Activated CD4-positive, alpha-beta T cell treated with anti-CD3 and anti-CD28 coated beads, Interleukin-2, amount 50 U/mL, for 16 hours (primary cell): ENCODE data around the gene TSTD1.
A peak's percentile ranks its signal among the peaks of the same experiment; 100 is the strongest.
"Not testable (repeated sequence)": the region's sequence is repeated elsewhere in the genome, so short reads cannot be mapped to it uniquely, and the experiment has no call there.

Experiments
- DNase-seq: peaks from one replicate; pipeline ENCODE4 v3.0.0-alpha.2; 2020

The TSTD1 gene

DNA sequence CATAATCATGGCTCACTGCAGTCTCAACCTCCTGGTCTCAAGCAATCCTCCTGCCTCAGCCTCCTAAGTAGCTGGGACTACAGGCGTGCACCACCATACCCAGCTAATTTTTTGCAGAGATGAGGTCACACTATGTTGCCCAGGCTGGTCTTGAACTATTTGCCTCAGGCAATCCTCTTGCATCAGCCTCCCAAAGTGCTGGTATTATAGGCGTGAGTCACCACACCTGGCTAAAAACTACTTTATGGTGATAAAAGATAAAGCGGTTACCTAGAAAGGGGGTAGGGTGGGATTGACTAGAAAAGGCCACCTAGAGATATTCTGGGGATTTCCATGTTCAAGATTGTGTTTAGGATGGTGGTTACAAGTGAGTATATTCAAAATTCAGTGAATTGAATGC lies 5.0 kb downstream of the TSTD1 start:
- DNase-seq, result peak; percentile 18

- no peak for DNase-seq
Measured at GRCh38 chr1:161032409-161032808, 6.4 kb downstream of the TSTD1 start.

DNA sequence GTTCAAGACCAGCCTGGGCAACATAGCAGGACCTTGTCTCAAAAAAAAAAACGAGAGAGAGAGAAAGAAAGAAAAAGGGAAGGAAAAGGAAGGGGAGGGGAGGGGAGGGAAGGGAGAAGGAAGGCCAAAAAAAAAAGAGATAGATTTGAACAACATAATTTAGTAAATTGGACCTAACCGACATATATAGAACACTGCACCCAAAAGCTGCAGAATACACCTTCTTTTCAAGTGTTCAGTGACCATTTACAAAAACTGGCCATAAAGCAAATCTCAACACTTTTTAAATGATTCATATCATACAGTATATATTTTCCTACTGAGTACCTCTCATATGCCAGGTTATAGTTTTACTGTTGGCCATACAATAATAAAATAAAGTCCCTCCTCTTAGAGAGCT lies 6.9 kb downstream of the TSTD1 start:
- no peak for DNase-seq

- not testable (repeated sequence) for DNase-seq
Measured at GRCh38 chr1:161029466-161029865, 9.3 kb downstream of the TSTD1 start.

GRCh38 chr1:161026954-161027353 lies 11.8 kb downstream of the TSTD1 start:
- peak; percentile 31 for DNase-seq

GRCh38 chr1:161022432-161022831 lies 16.3 kb downstream of the TSTD1 start:
- DNase-seq, result not testable (repeated sequence)

- peak; percentile 39 for DNase-seq
Measured at GRCh38 chr1:161021970-161022353, 16.8 kb downstream of the TSTD1 start.

DNA sequence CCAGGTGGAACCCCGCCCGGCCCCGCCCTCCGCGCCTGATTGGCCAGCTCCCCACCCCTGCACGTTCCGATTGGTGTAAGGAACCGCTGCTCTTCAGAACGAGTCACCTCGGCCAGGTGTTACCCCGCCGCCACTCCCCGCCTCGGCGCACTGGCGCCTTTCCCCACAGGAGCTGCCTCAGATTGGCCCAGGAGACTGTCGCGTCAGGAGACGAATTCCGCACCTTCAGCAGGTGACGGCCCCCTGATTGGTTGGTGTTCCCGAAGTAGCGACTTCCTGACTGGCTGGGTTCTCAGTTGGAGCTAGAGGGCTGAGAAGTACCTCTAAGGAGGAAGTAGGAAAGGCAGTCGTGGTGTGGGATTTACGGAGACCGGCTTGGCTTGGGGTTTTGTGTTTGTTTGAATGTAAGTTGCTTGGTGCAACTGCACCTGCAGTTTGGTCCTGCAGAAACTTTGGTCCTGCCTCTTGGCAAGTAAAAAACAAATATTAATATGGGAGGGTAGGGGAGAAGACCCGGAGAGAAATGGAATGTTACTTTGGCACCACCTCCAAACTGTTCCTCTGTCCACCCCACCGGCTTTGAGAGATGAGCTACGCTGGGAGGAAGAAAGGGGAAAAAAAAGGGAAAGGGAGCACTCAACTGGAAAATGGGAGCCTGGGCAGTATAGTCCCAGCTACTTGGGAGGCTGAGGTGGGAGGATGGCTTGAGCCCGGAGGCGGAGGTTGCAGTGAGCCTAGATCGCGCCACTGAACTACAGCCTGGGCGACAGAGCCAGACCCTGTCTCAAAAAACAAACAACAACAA lies 17.4 kb downstream of the TSTD1 start:
- peak; percentile 78 for DNase-seq

GRCh38 chr1:161020509-161021164 lies 18.1 kb downstream of the TSTD1 start, which contains the start of gene F11R:
F11R (minus strand) TSS chr1:161021152; CDS start chr1:161021073, 79 bp downstream.
- DNase-seq, result no peak

GRCh38 chr1:161019751-161020495 lies 18.8 kb downstream of the TSTD1 start:
- DNase-seq, result no peak

DNA sequence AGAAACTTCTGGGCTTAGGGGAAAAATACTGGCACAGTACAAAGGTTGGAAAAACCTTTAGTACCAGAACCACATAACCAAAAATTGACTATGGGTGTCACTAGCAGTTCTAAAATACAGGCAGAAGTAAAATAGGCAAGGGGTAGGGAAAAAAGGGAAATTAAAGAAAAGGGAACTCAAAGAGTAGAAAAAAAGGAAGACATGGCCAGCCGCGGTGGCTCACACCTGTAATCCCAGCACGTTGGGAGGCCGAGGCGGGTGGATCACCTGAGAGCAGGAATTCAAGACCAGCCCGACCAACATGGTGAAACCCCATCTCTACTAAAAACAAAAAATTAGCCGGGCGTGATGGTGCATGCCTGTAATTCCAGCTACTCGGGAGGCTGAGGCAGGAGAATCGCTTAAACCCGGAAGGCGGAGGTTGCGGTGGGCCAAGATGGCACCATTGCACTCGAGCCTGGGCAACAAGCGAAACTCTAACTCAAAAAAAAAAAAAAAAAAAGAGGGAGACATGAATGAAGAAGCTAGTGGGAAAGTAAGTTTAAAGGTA lies 19.6 kb downstream of the TSTD1 start:
- DNase-seq, result not testable (repeated sequence)

DNA sequence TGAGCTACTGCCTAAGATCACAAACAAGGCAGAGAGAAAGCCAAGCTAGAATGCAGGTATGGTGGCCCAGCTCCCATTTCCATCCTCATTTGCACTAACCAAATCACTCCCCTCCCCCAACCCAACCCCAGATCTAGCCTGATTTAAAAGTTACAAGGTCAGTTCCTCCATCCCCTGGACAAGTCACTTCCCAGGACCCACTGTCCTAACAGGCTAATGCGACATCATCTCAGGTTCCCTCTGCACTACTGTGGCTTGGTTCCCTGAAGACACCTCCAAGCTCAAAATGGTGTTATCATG lies 20.2 kb downstream of the TSTD1 start:
- no peak for DNase-seq

- DNase-seq, result no peak
Measured at GRCh38 chr1:161017756-161018630, 20.8 kb downstream of the TSTD1 start.

DNA sequence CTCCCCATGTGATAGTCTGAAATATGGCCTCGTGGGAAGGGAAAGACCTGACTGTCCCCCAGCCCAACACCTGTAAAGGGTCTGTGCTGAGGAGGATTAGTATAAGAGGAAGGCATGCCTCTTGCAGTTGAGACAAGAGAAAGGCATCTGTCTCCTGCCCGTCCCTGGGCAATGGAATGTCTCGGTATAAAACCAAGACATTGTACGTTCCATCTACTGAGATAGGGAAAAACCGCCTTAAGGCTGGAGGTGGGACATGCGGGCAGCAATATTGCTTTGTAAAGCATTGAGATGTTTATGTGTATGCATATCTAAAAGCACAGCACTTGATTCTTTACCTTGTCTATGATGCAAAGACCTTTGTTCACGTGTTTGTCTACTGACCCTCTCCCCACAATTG lies 21.6 kb downstream of the TSTD1 start:
- not testable (repeated sequence) for DNase-seq

DNA sequence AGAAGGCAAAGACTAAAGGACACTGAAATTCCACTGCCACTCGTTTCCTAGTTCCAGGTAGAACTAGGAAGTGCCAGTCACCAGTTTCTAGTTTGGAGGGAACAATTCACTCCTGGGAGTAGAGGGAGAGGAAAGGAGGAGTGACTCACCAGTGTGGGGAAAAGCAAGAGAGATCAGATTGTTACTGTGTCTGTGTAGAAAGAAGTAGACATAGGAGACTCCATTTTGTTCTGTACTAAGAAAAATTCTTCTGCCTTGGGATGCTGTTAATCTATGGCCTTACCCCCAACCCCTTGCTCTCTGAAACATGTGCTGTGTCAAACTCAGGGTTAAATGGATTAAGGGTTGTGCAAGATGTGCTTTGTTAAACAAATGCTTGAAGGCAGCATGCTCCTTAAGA lies 22.1 kb downstream of the TSTD1 start:
- not testable (repeated sequence) for DNase-seq

DNA sequence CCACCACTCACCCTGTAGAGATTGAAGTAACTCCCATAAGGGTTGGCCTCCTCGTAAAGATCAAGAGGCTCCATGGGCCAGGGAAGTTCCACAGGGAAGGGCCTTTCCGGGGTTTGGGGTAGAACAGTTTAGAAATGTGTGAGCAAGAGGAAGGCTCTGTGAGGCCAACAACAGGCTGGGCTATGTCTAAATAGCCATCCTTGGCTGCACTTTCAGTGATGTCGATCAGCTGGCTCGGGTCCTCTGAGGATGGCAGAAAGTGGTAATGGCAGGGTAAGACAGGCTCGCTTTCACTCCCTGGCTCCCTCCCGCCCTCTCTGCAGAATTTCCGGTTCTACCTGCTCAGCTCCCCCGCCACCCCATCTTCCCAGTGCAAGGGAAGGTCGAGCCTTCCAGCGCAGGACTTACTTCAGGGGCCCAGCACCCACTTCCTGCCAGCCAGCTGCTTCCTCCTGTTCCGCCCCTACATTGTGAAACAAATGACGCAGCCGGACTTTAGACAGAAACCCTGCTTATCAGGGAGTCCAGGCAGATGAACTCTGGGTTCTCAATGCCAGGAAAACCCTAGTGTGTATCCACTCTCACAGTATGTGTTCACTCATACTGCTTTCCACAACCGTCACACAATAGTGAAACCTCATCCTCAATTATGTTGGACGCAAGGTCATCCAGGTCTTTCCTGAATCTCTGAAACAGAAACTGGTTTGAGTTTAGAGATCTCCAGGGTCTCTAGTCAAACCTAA lies 25.1 kb downstream of the TSTD1 start:
- DNase-seq, result peak; percentile 84

- DNase-seq, result no peak
Measured at GRCh38 chr1:161013131-161013487, 25.7 kb downstream of the TSTD1 start.

DNA sequence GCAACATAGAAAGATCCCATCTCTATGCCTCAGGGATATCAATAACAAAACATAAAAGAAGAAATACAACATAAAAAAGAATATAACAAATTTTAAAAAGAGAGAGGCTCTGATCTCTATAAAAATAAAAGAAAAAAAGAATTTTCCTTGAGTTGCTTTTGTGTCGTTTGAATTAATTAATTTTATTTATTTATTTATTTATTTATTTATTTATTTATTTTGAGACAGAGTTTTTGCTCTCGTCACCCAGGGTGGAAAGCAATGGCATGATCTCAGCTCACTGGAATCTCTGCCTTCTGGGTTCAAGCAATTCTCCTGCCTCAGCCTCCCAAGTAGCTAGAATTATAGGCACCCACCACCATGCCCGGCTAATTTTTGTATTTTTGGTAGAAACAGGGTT lies 26.3 kb downstream of the TSTD1 start:
- DNase-seq, result no peak

DNA sequence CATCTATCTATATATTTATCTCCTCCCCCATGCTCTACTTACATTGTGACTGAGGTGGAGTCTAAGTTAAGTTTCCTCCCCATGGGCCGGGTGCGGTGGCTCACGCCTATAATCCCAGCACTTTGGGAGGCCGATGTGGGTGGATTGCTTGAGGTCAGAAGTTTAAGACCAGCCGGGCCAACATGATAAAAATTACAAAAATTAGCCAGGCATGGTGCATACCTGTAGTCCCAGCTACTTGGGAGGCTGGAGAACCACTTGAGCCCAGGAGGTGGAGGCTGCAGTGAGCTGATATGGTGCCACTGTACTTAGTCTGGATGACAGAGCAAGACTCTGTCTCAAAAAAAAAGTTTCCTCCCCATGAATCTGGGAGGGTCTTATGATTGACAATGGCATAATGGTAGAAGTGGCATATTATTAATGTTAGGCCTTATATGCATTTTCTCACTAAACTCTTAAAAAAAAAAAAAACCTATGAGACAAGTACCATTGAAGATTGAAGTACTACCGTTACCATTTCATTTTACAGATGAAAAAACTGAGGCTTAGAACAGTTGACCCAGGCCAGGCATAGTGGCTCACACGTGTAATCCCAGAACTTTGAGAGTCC lies 29.1 kb downstream of the TSTD1 start:
- DNase-seq, result no peak

- DNase-seq, result no peak
Measured at GRCh38 chr1:161008869-161009510, 29.8 kb downstream of the TSTD1 start.

- no peak for DNase-seq
Measured at GRCh38 chr1:161007369-161007768, 31.4 kb downstream of the TSTD1 start.
